IMR-90 (cell line): Measurements from ENCODE around the gene ACHE. TPM values are rescaled to one million over a fixed set of nuclear protein-coding genes. Genes with fewer than 3 reads are reported as not detected.

Source experiments
- ATAC-seq: fragments of 200-7000 bp; cut with Tn5 transposase; 2 replicates; pipeline ENCODE4 v1.9.1; 2020; ENCODE audit warnings: low read depth, mild to moderate bottlenecking, moderate library complexity
- BruUV-seq: library from RNA; stranded (reverse); fragments of 400-500 nt; replicated peaks from 2 replicates; lab custom pipeline; 2021; lab: Mats Ljungman, UMichigan
- CTCF ChIA-PET: fragments of 300-600 bp; formaldehyde crosslinking; extraction: SDS; loops from one replicate; lab custom pipeline; 2021; ENCODE audit warnings: antibody characterized with exemption; lab: Yijun Ruan, JAX
- POLR2A ChIA-PET: fragments of 300-600 bp; sonication (Branson Sonifier 250); formaldehyde crosslinking; loops from one replicate; lab custom pipeline; 2022; ENCODE audit warnings: antibody characterized with exemption; ENCODE audit not compliant: unreplicated experiment; lab: Charles Lee
- DNase-seq: peaks from one replicate; pipeline ENCODE4 v3.0.0; 2013
- H2AFZ ChIP-seq: replicated peaks from 2 replicates; pipeline ENCODE3; 2013; ENCODE audit warnings: low read length, mild to moderate bottlenecking; ENCODE audit not compliant: poor library complexity
- H2AK5ac ChIP-seq: 2 replicates; pipeline ENCODE4 v1.6.1; 2013; ENCODE audit warnings: low read depth, low read length, inconsistent platforms
- H2AK9ac ChIP-seq: replicated peaks from 2 replicates; pipeline ENCODE3; 2013; ENCODE audit warnings: mild to moderate bottlenecking, low read depth, low read length, moderate library complexity; ENCODE audit not compliant: poor library complexity
- H2BK120ac ChIP-seq: 2 replicates; pipeline ENCODE4 v1.6.1; 2013; ENCODE audit warnings: low read depth, low read length, inconsistent platforms
- H2BK15ac ChIP-seq: 3 replicates; pipeline ENCODE4 v1.6.1; 2013; ENCODE audit warnings: low read depth, low read length, inconsistent platforms
- H2BK20ac ChIP-seq: 2 replicates; pipeline ENCODE4 v1.6.1; 2013; ENCODE audit warnings: low read depth, mild to moderate bottlenecking, inconsistent platforms, low read length, moderate library complexity
- H2BK5ac ChIP-seq: 2 replicates; pipeline ENCODE4 v1.6.1; 2013; ENCODE audit warnings: mild to moderate bottlenecking, low read depth, low read length, inconsistent platforms; ENCODE audit not compliant: poor library complexity, severe bottlenecking
- H3K14ac ChIP-seq: replicated peaks from 2 replicates; pipeline ENCODE4 v1.6.1; 2013; ENCODE audit warnings: low read depth, low read length, inconsistent platforms
- H3K18ac ChIP-seq: 2 replicates; pipeline ENCODE4 v1.6.1; 2013; ENCODE audit warnings: low read depth, low read length, control low read depth
- H3K23ac ChIP-seq: 2 replicates; pipeline ENCODE4 v1.6.1; 2013; ENCODE audit warnings: low read depth, low read length, inconsistent platforms
- H3K27ac ChIP-seq: 2 replicates; pipeline ENCODE4 v1.5.1; 2013; ENCODE audit warnings: mild to moderate bottlenecking, control low read depth, low read length; ENCODE audit not compliant: insufficient read depth
- H3K27me3 ChIP-seq: 2 replicates; pipeline ENCODE4 v1.6.1; 2013; ENCODE audit warnings: low read length; ENCODE audit not compliant: control insufficient read depth, insufficient read depth
- H3K36me3 ChIP-seq: 2 replicates; pipeline ENCODE4 v1.6.1; 2013; ENCODE audit warnings: low read length, mixed read lengths; ENCODE audit not compliant: control insufficient read depth, insufficient read depth
- H3K4ac ChIP-seq: 2 replicates; pipeline ENCODE4 v1.6.1; 2013; ENCODE audit warnings: low read depth, low read length, inconsistent platforms
- H3K4me1 ChIP-seq: 2 replicates; pipeline ENCODE4 v1.6.1; 2013; ENCODE audit warnings: low read length, mixed read lengths; ENCODE audit not compliant: control insufficient read depth, insufficient read depth
- H3K4me2 ChIP-seq: 2 replicates; pipeline ENCODE4 v1.6.1; 2013; ENCODE audit warnings: low read depth, mild to moderate bottlenecking, control low read depth, low read length, moderate library complexity
- H3K4me3 ChIP-seq: 2 replicates; pipeline ENCODE4 v1.5.1; 2013; ENCODE audit warnings: low read depth, mild to moderate bottlenecking, control low read depth, low read length, moderate library complexity; ENCODE audit not compliant: insufficient read depth
- H3K56ac ChIP-seq: 2 replicates; pipeline ENCODE4 v1.6.1; 2013; ENCODE audit warnings: low read length, inconsistent platforms; ENCODE audit not compliant: insufficient read depth; ENCODE audit errors: extremely low read depth
- H3K79me1 ChIP-seq, 2 experiments: 2 replicates each; pipeline ENCODE4 v1.6.1; 2013; ENCODE audit warnings: low read length in 2 of 2, inconsistent platforms in 1 of 2, low read depth in 1 of 2
- H3K9ac ChIP-seq: 2 replicates; pipeline ENCODE4 v1.6.1; 2013; ENCODE audit warnings: low read depth, low read length, control low read depth
- H3K9me1 ChIP-seq: 2 replicates; pipeline ENCODE4 v1.6.1; 2013; ENCODE audit warnings: low read length, inconsistent platforms; ENCODE audit not compliant: insufficient read depth
- H3K9me3 ChIP-seq: 2 replicates; pipeline ENCODE4 v1.6.1; 2013; ENCODE audit warnings: low read length; ENCODE audit not compliant: control insufficient read depth, insufficient read depth
- H4K20me1 ChIP-seq: 2 replicates; pipeline ENCODE4 v1.6.1; 2013; ENCODE audit warnings: low read length, inconsistent platforms; ENCODE audit not compliant: insufficient read depth
- H4K5ac ChIP-seq: 2 replicates; pipeline ENCODE4 v1.6.1; 2013; ENCODE audit warnings: mild to moderate bottlenecking, low read depth, low read length, control low read depth
- H4K8ac ChIP-seq, 2 experiments: 2 replicates each; pipeline ENCODE4 v1.6.1; 2013; ENCODE audit warnings: low read depth in 2 of 2, low read length in 2 of 2, control low read depth in 1 of 2, inconsistent platforms in 1 of 2
- H4K91ac ChIP-seq: 2 replicates; pipeline ENCODE4 v1.6.1; 2013; ENCODE audit warnings: low read depth, low read length, inconsistent platforms; ENCODE audit not compliant: insufficient read depth
- CEBPB ChIP-seq: IDR thresholded peaks from 2 replicates; pipeline ENCODE4 v1.6.1; 2012; ENCODE audit warnings: low read depth, low read length, improper control_type of control experiment
- FOS ChIP-seq: fragments of 150-350 bp; IDR thresholded peaks from 2 replicates; pipeline ENCODE4 v1.6.1; 2016; ENCODE audit warnings: low read depth, low read length
- MAFK ChIP-seq: IDR thresholded peaks from 2 replicates; pipeline ENCODE4 v1.6.1; 2012; ENCODE audit warnings: low read depth, low read length, improper control_type of control experiment
- NFE2L2 ChIP-seq: fragments of 150-350 bp; IDR thresholded peaks from 2 replicates; pipeline ENCODE4 v1.6.1; 2016; ENCODE audit warnings: low read depth, mild to moderate bottlenecking, low read length
- RFX5 ChIP-seq: IDR thresholded peaks from 2 replicates; pipeline ENCODE4 v1.8.0; 2012; ENCODE audit warnings: low read depth, mild to moderate bottlenecking, low read length, moderate library complexity
- SMC3 ChIP-seq: fragments of 150-350 bp; IDR thresholded peaks from 2 replicates; pipeline ENCODE4 v1.6.1; 2016; ENCODE audit warnings: low read depth, mild to moderate bottlenecking, antibody characterized with exemption, low read length, moderate library complexity
- WGBS, 2 experiments: methylation state at CpG; one replicate each; pipeline versions ENCODE4 v1.1.5 to v1.1.7; 2013; ENCODE audit warnings: missing lambda C conversion rate in 2 of 2; ENCODE audit not compliant: insufficient read length in 1 of 2; ENCODE audit errors: extremely low coverage in 2 of 2; 5-methylcytosine and 5-hydroxymethylcytosine counted together
- dilution Hi-C: fragments of 300-500 bp; cut with HindIII; formaldehyde crosslinking; loops from one replicate; pipeline ENCODE4 v1.14.3; 2018; ENCODE audit warnings: low sequenced_read_pairs; ENCODE audit not compliant: unreplicated experiment
- in situ Hi-C: fragments of 300-500 bp; cut with MboI; formaldehyde crosslinking; loops from 3 replicates; pipeline ENCODE4 v1.14.3; 2019; ENCODE audit warnings: low sequenced_read_pairs, inconsistent platforms, mixed read lengths
- intact Hi-C: fragments of 100-400 bp; cut with micrococcal nuclease; formaldehyde crosslinking; loops from 2 replicates; pipeline ENCODE4 v1.10.0; 2022
- polyA plus RNA-seq, 3 experiments: library from polyadenylated mRNA; depleted of rRNA; stranded (reverse); fragments of >200 nt; gene quantifications; 2 replicates each; pipeline ENCODE4 v1.2.3, GENCODE V29; 2012; ENCODE audit warnings: low replicate concordance in 1 of 3
- total RNA-seq: library from RNA; depleted of rRNA; stranded (reverse); fragments of >200 nt; gene quantifications from 2 replicates; pipeline ENCODE4 v1.2.3, GENCODE V29; 2012
- TF ChIP-seq, protein P1 (sequence below): conservative IDR thresholded peaks from 2 replicates; pipeline ENCODE4 v1.5.1; 2012; ENCODE audit warnings: mild to moderate bottlenecking, low read depth, low read length, improper control_type of control experiment
- TF ChIP-seq, protein P2 (sequence below): fragments of 150-350 bp; IDR thresholded peaks from 2 replicates; pipeline ENCODE4 v1.6.1; 2016; ENCODE audit warnings: low read depth, mild to moderate bottlenecking, low read length, moderate library complexity, borderline replicate concordance

Gene ACHE
- total and polyA plus RNA-seq, 2 of the 4 experiments (the other 2 are of a cell fraction), result 0.41 TPM; not detected in 1

DNA sequence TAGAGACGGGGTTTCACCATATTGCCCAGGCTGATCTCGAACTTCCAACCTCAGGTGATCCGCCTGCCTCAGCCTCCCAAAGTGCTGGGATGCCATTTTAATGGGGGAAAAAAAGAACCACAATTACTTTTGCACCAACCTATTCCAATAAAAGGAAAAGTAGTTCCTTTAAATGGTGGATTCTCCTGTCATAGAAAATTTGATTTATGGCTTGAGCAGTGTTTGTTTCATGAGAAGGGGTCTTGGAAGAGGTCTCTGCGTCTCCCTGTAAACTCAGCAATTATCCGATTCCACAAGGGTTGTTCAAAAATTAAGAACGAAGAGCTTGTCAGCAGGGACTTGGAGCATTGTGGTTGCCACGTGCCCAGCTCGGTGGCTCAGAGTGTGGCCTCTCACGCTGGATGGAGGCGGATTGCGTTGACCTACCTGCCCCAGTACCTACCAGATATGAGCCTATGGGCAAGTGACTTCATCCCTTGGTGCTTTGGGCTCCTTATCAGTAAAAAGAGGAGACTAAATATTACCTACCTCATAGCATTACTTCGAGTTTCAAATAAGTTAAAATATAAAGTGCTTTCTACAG is 31.3 kb downstream of the ACHE start:
- dilution Hi-C loops, result no loop called here
- Histone ChIP-seq H3K27me3 (no peaks in the 10 kb centered on the region), H3K9me3 (no peaks in the 10 kb centered on the region), H3K4me2 (no peak overlapping the region), H2BK20ac (no peak overlapping the region), H2AK9ac (no peak overlapping the region), H4K20me1 (0 out of 2 replicates have a peak, but pooled peaks cover 3% of the 10 kb centered on the region), H3K9ac (no peak overlapping the region), H2BK120ac (no peak overlapping the region), H2BK5ac (no peak overlapping the region), H2AK5ac (peak overlapping the region; percentile 60; the same call in 1 of the 2 replicates), H2AFZ (no peak overlapping the region), H3K4me3 (no peak overlapping the region), H3K9me1 (peaks cover 4% of the 10 kb centered on the region; the same call in 1 of the 2 replicates), H4K5ac (no peak overlapping the region), H3K4ac (no peak overlapping the region), H3K14ac (no peak overlapping the region), H2BK15ac (no peak overlapping the region), H4K91ac (no peak overlapping the region), H3K36me3 (peaks cover 26% of the 10 kb centered on the region), H3K18ac (no peak overlapping the region), H3K56ac (no peak overlapping the region), H3K23ac (no peak overlapping the region), H3K4me1 (peaks cover 18% of the 10 kb centered on the region), H3K79me1 (peaks cover 6 to 33% of the 10 kb centered on the region in 2 experiments), H3K27ac (no peak overlapping the region), H4K8ac (no peak overlapping the region)
- BruUV-seq, result no TSS peak
- CTCF ChIA-PET, result no interaction called here
- ATAC-seq, result no peak
- TF ChIP-seq FOS, result no peak
- TF ChIP-seq, protein P1, sequence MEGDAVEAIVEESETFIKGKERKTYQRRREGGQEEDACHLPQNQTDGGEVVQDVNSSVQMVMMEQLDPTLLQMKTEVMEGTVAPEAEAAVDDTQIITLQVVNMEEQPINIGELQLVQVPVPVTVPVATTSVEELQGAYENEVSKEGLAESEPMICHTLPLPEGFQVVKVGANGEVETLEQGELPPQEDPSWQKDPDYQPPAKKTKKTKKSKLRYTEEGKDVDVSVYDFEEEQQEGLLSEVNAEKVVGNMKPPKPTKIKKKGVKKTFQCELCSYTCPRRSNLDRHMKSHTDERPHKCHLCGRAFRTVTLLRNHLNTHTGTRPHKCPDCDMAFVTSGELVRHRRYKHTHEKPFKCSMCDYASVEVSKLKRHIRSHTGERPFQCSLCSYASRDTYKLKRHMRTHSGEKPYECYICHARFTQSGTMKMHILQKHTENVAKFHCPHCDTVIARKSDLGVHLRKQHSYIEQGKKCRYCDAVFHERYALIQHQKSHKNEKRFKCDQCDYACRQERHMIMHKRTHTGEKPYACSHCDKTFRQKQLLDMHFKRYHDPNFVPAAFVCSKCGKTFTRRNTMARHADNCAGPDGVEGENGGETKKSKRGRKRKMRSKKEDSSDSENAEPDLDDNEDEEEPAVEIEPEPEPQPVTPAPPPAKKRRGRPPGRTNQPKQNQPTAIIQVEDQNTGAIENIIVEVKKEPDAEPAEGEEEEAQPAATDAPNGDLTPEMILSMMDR, result no peak
- no peak for TF ChIP-seq CEBPB
- TF ChIP-seq, protein P2, sequence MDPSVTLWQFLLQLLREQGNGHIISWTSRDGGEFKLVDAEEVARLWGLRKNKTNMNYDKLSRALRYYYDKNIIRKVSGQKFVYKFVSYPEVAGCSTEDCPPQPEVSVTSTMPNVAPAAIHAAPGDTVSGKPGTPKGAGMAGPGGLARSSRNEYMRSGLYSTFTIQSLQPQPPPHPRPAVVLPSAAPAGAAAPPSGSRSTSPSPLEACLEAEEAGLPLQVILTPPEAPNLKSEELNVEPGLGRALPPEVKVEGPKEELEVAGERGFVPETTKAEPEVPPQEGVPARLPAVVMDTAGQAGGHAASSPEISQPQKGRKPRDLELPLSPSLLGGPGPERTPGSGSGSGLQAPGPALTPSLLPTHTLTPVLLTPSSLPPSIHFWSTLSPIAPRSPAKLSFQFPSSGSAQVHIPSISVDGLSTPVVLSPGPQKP, result no peak
- TF ChIP-seq SMC3, result no peak
- no peak for TF ChIP-seq NFE2L2
- TF ChIP-seq MAFK, result no peak
- TF ChIP-seq RFX5, result no peak
- DNase-seq, result no peak
- in situ Hi-C loops, result loop anchor here (25.0 kb wide), 2 partner anchors 277 to 402 kb away; partner anchors contain the start of genes FBXO24, LRCH4 and SPACDR
- WGBS, 2 experiments, result 100% methylated on average over 3 of the region's 12 CpGs; no CpG with 5 or more reads in 1 of the 2 experiments
- POLR2A ChIA-PET, result no interaction called here
- intact Hi-C loops, result no loop called here
